HG03378 (cell line): ENCODE results near the gene PDSS2.

ENCODE experiments used
- ATAC-seq: cut with Tn5 transposase; IDR thresholded peaks from one replicate; pipeline ENCODE4 v1.9.1; 2021; ENCODE audit warnings: mild to moderate bottlenecking, moderate library complexity; ENCODE audit not compliant: unreplicated experiment

PDSS2 gene

DNA sequence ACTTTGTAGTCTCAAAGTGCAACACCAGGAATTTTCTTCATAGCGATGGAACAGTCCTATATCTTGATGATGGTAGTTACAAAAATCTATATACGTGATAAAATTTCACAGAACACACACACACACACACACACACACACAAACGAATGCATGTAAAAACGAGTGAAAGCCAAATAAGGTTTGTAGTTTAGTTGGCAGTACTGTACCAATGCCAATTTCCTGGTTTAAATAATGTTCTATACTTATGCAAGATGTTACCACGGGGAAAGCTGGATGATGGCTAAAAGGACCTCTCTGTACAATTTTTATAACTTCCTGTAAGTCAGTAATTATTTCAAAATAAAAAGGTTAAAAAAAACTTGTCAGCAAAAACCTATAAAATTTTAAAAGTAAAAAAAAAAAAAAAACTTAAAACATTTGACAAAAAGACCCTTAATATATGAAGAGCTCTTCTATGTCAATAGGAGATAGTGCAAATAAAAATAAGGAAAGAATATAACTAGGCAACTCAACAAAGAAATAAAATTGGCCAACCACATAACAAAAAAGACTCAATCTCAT, 37.6 kb downstream of the PDSS2 start:
- no peak for ATAC-seq

DNA sequence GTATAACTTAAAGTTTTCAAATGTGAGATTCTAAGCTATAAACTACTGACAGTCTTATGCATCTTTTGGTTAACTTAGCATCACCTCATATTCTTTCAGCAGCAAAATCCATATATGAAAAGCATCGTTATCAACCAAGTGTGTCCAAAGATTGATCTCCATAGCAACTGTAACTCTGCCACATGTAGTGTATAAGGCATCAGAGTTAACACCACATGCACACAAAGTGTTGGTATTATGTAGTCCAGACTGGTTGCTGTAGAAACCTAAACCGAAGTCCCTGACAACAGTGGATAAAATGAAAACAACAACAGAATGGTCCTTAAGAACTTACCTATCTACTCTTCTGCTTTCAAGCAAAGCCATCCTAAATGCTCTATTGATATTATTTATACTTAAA, 39.6 kb downstream of the PDSS2 start:
- no peak for ATAC-seq

DNA sequence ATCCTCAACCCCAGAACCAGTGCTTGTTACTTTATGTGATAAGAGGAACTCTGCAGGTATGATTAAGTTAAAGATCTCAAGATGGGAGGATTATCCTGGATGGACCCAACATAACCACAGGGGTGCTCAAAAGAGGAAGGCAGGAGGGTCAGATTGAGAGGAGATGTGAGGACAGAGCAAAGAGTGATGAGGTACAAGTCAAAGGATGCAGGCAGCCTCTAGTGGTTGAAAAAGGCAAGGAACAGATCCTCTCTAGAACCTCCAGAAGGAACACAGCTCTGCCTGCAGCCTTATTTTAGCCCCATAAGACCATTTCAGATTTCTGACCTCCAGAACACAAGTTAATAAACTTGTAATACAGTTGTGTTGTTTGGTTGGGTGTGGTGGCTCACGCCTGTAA, 41.2 kb downstream of the PDSS2 start:
- ATAC-seq = no peak

DNA sequence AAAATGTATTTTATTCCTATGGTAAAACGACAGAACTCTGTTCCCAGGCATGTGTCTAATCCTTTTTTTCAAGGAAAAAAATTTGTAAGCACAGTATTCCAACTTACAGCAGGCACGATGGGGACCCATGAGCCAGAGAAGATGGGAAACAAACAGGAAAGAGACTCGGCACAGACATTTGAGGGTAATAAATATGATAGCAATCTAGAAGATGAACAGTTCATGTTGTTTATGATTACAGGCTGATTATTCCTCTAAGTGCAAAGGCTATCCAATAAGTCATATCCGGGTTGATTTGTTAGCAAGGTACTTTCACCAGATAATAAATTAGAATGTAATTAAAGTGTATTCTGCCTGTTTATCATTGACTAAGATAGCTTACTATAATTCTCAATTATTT, 43.2 kb downstream of the PDSS2 start:
- ATAC-seq = no peak

DNA sequence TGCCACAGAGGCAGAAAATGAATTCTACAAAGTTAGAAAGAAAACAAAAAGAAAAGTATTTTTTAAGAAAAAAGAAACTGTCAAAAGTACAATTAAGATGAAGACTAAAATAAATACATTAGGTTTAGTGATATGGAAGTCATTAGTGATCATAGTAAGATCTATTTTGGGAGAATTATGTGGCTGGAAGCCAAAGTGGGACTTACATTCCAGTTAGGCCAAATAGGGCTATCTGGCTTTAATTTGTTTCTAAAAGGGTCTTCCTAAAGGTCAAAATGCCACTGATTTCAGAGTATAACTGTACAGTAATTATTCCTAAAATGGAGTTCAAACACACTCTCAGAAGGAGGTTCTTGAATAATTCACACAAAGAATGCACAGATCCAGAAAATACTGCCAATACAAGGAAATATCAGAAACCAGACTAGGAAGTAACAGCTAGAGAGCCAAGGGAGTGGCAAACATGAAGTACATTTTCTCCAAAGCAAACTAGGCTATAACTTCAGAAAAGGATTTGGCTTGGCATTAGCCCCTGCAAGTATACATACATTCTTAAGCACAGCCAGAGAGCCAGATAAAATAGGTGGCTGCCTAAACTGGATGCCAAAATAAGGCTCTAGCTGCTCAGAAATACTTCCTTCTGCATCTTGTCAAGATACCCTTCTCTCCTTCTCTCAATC, 45.3 kb downstream of the PDSS2 start:
- ATAC-seq = no peak

DNA sequence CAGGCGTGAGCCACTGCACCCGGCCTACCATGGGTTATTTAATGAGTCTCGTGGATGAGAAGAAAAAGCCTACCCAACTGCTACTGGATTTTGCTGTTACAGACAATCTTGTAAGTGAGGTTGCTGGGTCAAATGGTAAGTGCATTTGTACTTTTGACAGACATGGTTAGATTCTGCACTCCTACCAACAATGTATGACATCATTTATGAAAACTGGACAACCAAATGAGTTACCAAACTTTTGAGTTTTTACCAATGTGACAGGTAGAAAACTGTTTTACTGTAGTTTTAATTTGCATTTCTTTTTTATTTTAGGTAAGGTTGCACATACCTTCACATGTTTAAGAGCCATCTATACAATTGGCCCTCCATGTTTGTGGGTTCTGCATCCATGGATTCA, 48.2 kb downstream of the PDSS2 start:
- no peak for ATAC-seq

DNA sequence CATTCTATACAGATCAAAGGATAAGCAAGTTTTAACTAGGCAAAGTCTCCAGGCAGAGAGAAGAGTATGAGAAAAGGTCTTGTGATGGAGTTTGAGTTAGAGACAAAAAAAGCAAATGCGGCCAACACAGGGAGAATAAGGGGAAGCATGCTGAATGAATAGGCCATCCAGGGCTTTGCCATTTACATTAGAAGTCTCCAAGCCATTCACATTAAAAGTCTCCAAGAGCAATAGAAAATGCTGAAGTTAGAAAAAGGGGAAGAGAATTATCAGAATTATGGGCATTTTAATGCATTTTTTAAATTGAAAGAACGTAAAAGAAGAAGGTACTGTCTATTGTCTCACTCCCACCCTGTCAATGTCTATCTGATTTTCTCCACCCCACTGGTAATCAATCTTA, 49.4 kb downstream of the PDSS2 start:
- no peak for ATAC-seq

DNA sequence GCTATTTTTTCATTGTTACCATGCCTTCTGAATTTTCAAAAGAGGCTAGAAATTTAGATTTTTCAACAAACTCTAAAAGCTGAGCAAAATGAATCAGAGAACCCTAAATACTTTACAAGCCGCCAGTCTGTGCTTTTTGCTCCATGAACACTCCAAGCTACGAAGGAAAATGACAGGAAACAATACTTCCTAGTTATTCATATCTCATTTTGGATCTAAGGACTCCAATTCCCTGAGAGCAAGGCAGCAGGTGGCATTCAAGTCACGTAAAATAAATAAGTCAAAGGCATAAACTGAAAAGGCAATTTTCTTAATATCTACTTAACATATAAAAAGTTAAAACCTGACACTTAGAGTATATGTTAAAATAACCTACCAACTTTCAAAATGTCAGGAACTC, 50.6 kb downstream of the PDSS2 start:
- no peak for ATAC-seq

DNA sequence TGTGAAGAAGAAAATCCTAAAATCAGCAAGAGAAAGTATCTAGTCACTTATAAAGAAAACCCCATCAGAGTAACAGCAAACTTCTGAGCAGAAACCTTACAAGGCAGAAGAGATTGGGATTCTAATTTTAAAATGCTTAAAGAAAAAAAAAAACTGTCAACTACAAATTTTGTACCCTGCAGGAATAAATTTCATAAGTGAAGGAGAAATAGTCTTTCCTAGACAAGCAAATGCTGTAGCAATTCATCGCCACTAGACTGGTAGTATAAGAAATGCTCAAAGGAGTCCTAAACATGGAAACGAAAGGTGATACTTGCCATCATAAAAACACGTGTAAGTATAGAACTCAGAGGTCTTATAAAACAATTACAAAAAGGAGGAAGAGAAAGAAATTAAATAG, 54.4 kb downstream of the PDSS2 start:
- ATAC-seq = no peak

DNA sequence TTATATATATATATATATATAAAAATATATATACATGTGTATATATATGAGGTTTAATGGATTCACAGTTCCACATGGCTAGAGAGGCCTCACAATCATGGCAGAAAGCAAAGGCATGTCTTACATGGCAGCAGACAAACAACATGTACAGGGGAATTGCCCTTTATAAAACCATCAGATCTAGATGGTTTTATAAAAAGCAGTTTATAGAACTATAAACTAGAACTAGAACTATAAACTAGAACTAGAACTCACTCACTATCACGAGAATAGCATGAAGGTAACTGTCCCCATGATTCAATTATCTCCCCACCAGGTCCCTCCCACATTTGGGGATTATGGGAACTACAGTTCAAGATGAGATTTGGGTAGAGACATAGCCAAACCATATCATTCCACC, 56.8 kb downstream of the PDSS2 start:
- ATAC-seq = no peak

DNA sequence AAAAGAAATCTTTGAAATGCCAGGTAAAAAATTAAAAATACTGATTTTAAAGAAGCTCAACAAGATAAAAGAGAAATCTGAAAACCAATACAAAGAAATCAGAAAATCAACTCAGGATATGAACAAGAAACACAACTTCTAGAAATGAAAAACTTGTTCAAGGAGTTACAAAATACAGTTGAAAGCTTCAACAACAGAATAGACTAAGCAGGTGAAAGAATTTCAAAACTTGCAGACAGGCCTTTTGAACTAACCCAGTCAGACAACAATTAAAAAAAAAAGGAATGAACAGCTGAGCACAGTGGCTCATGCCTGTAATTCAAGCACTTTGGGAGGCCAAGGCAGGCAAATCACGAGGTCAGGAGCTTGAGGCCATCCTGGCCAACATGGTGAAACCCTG, 57.8 kb downstream of the PDSS2 start:
- no peak for ATAC-seq

DNA sequence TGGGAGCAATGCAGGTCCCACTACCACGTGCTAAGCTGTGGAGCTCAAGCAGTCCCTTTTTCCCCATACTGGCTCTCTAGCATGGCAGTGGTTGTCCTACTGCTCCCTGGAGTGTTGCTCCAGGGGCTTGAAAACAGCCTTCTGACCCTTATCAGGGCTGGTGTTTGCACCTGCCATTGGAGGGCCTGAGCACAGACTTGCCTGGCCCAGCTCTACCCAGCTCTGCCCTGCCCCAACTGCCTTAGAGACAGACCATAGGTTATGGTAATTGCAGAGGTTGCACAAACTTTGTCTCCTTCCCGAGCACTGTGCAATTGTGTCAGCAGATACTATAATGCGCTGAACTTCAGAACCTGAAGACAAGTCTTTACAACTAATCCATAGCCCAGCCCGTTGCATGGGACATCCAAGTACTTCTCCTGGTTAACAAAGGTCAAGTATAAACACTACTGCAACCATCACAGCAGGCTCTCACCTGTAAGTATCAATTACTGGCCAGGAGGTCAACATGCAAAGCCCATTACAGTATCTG, 58.7 kb downstream of the PDSS2 start:
- ATAC-seq = no peak

DNA sequence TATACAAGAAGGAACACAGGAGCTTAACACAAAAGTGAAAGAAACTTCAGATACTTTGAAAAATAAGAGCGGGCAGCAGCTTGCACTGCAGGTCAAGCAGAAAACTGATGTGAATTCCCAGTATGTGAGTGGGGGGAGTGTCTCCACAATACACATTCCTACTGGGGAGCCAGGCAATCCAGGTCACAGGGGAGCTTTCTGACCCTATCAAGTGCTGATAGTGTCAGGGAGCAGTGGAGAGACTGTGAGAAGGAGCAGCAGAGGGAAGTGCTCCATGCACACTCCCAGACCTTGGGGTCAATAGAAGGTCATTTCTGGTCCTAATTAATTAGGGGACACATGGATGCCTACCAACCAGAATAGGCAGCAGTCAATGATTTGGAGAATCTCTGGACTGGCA, 59.4 kb downstream of the PDSS2 start:
- no peak for ATAC-seq

DNA sequence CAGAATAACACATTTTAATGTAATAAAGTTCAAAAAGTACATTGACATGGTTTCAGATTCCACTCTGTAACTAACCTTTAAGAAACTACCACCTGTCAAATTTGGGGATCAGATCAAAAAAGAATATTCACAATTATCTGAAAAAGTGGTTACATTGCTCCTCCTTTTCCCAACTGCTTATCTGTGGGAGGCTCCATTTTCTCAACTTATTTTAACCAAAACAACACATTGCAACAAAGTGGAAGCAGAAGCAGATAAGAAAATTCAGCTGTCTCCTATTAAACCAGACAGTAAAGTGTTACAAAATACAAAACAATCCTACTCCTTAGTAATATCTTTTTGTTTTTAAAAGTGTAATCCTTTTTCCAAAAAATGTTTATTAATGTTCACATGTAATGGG, 61.4 kb downstream of the PDSS2 start:
- no peak for ATAC-seq

DNA sequence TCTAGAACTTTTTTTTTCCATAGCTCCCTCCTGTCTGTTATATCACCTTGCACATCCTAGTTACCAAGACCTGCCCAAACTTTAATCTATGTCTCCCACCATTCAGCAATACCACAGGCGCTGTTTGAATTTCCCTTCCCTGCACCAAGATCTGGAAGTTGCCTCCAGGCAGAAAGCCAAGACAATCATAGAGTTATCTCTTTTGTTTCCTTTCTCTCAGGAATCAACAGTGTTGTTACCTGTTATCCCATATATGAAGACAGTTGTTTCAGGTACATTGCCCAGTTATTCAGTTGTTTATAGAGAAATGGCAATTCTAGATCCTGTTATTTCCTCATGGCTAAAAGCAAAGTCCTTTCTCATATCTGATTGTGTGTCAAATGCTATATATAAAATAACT, 63.2 kb downstream of the PDSS2 start:
- ATAC-seq = no peak

DNA sequence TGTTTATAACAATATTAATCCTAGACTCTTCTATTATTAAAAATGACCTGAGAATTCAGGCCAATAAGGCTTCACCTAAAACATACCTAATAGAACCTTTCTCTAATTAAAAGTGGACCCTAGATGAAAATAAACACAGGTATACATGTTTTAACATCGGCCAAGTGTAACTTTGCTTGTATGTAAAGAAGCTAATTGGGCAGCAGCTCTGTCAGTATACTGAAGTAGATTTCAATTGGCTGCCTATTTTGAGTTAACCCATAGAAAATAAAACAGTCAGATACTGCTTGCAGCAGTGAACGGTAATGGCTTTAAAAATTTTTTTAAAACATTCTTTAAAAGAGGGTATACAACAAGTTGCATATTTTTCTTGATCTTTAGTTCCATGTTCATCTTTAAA, 67.3 kb downstream of the PDSS2 start:
- ATAC-seq = no peak

DNA sequence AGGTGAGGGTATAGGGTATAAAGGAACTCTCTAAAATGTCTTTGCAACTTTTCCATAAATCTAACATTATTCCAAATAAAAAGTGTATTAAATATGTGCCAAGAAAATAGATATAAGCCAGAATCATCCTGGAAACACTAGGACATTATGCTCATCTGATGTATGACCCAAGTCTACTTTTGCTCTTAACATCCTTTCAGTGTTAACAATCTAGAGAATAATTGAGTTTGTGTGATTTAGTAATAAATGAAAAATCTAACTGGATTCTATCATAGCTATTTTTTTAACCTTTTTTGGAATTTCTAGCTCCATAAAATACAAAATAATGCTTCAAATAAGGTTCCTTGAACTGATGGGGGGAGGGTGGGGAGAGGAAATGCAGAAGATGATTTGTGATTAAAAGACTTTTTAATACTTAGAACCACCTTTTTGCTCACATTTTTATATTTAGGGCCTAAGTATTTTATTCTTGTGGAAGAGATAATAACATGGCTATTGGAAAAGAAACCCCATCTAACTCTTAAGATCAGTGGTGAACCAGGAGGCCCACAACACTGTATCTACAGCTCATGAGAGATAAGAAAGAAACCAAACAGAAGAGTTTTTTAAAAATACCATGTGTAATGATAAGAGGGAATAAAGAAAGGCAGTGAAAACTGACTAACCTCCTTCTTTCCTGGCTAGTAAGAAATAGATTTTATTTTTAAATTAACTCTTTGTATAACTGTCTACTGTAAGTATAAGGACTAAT, 68.5 kb downstream of the PDSS2 start:
- ATAC-seq = no peak

DNA sequence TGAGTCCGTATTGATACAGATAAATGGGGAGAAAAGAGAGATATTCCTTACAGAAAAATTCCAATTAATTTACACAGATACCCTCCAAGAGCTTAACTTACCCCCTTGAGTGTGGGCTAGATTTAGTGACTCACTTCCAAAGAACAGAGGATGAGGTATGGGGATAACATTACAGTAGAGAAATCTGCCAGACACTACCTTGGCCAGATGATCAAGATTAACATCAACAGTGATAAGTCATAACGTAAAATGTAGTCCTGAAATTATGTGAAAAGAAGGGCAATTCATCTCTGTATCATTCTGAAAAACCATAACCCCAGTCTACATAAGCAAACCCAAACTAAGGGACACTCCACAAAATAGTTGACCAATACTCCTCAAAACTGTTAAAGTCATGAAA, 69.3 kb downstream of the PDSS2 start:
- no peak for ATAC-seq

DNA sequence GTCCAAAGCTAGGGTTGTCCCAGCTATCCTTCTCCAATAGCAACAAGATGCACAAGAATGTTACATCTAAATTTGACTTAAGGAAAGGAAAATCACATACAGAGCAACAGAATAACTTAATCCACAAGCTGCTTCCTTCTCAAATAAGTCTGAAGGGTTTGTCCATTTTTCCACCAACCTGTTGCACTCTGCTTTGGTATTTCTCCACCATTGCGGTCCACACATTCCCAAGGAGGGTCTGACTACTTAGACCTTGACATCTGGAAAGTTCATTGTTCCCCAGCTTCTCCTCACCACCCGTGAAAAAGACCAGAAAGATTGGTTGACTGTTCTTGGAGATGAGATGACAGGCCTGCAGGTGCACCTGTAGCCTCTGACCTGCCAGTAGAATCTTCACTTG, 72.5 kb downstream of the PDSS2 start:
- ATAC-seq = no peak

DNA sequence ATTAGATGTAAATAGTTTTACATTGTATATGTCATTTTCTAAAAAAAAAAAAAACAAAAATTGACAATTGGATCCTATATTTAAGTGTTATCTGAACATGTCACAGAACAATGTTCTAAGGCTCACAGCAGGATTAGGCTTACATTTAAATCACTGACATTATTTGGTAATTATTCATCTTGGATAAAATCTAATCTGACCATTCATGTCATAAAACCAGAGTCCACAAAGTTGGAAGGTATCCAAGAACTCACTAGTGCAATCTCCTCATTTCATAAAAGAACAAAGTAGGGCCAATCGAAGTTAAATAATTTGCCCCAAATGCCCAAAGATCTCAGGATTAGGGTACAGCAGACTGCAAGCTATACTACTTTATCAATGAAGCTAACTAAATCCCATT, 73.0 kb downstream of the PDSS2 start:
- no peak for ATAC-seq

DNA sequence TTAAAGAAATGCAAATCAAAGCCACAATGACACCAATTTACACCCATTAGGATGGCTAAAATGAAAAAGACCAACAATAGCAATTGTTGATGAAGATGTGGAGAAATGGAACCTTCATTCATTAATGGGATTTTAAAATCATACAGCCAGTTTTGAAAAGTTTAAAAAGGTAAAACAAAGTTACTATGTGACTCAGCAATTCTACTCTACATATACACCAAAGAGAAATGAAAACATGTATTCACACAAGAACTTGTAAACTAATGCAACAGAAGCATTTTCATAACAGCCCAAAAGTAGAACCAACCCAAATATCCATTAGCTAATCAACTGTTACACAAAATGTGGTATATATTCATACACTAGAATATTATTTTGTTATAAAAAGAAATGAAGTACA, 75.7 kb downstream of the PDSS2 start:
- no peak for ATAC-seq

DNA sequence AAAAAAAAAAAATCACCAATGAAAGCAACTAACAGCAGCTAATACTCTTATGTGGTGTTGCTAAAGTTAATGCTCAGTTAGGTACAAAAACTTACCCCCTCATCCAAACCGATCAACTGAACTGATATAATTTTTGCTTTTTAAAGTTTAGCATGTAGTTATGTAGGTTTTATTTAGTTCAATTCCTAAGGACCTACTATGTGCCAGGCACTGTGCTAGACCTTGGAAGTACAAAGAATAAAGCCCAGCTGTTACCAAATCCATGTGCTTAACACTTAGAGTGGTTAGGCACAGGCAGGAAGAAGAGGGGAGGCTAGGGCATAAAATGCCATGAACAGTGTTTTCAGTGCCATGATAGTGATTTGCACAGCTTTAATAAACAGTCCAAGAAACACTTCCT, 85.1 kb downstream of the PDSS2 start:
- ATAC-seq = no peak
